ENCODE results near the gene DLGAP1.

DNA sequence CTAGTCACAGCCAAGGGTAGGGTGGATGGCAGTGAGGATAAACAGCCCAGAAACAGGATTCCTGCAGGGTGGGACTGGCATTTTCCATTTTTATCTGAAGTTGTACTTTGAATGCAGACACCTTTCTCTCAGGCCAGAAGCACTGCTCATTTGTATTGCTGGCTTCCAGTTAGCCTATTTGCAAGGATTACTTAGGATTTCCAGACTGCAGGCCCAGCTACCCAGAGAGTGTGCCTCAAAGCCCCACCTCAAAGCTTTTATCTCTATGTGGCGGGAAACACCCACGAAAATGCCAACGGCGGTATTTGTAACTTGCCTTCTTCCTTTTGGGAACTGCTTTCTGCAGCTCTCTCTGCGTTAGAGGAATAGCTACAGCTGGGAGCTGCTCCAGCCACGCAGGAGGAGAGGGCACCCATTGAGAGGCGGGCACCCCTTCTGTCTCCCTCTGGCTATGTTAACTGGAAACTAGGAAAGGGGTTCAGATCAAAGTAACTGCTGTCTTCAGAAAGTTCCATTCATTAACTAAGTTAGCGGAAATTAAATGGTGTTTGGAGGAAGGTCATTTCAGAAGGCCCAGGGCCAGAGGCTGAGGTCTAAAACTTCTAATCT, 860.2 kb downstream of the DLGAP1 start:
- TF ChIP-seq NR3C1 (CRISPR knock-in tag; conservative IDR thresholded peaks at IDR 0.05; ENCODE audit: low read depth): no peak
- TF ChIP-seq, protein P1, sequence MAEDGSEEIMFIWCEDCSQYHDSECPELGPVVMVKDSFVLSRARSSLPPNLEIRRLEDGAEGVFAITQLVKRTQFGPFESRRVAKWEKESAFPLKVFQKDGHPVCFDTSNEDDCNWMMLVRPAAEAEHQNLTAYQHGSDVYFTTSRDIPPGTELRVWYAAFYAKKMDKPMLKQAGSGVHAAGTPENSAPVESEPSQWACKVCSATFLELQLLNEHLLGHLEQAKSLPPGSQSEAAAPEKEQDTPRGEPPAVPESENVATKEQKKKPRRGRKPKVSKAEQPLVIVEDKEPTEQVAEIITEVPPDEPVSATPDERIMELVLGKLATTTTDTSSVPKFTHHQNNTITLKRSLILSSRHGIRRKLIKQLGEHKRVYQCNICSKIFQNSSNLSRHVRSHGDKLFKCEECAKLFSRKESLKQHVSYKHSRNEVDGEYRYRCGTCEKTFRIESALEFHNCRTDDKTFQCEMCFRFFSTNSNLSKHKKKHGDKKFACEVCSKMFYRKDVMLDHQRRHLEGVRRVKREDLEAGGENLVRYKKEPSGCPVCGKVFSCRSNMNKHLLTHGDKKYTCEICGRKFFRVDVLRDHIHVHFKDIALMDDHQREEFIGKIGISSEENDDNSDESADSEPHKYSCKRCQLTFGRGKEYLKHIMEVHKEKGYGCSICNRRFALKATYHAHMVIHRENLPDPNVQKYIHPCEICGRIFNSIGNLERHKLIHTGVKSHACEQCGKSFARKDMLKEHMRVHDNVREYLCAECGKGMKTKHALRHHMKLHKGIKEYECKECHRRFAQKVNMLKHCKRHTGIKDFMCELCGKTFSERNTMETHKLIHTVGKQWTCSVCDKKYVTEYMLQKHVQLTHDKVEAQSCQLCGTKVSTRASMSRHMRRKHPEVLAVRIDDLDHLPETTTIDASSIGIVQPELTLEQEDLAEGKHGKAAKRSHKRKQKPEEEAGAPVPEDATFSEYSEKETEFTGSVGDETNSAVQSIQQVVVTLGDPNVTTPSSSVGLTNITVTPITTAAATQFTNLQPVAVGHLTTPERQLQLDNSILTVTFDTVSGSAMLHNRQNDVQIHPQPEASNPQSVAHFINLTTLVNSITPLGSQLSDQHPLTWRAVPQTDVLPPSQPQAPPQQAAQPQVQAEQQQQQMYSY (CRISPR knock-in tag; IDR thresholded peaks at IDR 0.05): no peak
- TF ChIP-seq, protein P2, sequence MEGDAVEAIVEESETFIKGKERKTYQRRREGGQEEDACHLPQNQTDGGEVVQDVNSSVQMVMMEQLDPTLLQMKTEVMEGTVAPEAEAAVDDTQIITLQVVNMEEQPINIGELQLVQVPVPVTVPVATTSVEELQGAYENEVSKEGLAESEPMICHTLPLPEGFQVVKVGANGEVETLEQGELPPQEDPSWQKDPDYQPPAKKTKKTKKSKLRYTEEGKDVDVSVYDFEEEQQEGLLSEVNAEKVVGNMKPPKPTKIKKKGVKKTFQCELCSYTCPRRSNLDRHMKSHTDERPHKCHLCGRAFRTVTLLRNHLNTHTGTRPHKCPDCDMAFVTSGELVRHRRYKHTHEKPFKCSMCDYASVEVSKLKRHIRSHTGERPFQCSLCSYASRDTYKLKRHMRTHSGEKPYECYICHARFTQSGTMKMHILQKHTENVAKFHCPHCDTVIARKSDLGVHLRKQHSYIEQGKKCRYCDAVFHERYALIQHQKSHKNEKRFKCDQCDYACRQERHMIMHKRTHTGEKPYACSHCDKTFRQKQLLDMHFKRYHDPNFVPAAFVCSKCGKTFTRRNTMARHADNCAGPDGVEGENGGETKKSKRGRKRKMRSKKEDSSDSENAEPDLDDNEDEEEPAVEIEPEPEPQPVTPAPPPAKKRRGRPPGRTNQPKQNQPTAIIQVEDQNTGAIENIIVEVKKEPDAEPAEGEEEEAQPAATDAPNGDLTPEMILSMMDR (IDR thresholded peaks at IDR 0.05): no peak
- no peak for TF ChIP-seq OVOL2 (CRISPR knock-in tag; IDR thresholded peaks at IDR 0.05; ENCODE audit: borderline replicate concordance)
- TF ChIP-seq, protein P3, sequence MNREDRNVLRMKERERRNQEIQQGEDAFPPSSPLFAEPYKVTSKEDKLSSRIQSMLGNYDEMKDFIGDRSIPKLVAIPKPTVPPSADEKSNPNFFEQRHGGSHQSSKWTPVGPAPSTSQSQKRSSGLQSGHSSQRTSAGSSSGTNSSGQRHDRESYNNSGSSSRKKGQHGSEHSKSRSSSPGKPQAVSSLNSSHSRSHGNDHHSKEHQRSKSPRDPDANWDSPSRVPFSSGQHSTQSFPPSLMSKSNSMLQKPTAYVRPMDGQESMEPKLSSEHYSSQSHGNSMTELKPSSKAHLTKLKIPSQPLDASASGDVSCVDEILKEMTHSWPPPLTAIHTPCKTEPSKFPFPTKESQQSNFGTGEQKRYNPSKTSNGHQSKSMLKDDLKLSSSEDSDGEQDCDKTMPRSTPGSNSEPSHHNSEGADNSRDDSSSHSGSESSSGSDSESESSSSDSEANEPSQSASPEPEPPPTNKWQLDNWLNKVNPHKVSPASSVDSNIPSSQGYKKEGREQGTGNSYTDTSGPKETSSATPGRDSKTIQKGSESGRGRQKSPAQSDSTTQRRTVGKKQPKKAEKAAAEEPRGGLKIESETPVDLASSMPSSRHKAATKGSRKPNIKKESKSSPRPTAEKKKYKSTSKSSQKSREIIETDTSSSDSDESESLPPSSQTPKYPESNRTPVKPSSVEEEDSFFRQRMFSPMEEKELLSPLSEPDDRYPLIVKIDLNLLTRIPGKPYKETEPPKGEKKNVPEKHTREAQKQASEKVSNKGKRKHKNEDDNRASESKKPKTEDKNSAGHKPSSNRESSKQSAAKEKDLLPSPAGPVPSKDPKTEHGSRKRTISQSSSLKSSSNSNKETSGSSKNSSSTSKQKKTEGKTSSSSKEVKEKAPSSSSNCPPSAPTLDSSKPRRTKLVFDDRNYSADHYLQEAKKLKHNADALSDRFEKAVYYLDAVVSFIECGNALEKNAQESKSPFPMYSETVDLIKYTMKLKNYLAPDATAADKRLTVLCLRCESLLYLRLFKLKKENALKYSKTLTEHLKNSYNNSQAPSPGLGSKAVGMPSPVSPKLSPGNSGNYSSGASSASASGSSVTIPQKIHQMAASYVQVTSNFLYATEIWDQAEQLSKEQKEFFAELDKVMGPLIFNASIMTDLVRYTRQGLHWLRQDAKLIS (CRISPR knock-in tag; IDR thresholded peaks at IDR 0.05; ENCODE audit: borderline replicate concordance): no peak
- TF ChIP-seq, protein P4, sequence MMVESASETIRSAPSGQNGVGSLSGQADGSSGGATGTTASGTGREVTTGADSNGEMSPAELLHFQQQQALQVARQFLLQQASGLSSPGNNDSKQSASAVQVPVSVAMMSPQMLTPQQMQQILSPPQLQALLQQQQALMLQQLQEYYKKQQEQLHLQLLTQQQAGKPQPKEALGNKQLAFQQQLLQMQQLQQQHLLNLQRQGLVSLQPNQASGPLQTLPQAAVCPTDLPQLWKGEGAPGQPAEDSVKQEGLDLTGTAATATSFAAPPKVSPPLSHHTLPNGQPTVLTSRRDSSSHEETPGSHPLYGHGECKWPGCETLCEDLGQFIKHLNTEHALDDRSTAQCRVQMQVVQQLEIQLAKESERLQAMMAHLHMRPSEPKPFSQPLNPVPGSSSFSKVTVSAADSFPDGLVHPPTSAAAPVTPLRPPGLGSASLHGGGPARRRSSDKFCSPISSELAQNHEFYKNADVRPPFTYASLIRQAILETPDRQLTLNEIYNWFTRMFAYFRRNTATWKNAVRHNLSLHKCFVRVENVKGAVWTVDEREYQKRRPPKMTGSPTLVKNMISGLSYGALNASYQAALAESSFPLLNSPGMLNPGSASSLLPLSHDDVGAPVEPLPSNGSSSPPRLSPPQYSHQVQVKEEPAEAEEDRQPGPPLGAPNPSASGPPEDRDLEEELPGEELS (CRISPR knock-in tag; IDR thresholded peaks at IDR 0.05): no peak
- TF ChIP-seq, protein P5, sequence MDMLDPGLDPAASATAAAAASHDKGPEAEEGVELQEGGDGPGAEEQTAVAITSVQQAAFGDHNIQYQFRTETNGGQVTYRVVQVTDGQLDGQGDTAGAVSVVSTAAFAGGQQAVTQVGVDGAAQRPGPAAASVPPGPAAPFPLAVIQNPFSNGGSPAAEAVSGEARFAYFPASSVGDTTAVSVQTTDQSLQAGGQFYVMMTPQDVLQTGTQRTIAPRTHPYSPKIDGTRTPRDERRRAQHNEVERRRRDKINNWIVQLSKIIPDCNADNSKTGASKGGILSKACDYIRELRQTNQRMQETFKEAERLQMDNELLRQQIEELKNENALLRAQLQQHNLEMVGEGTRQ (CRISPR knock-in tag; IDR thresholded peaks at IDR 0.05): no peak
- no peak for TF ChIP-seq GTF2I (CRISPR knock-in tag; conservative IDR thresholded peaks at IDR 0.05)

All from WTC11 (cell line).